ENCODE results near the gene CORIN.

CORIN gene

DNA sequence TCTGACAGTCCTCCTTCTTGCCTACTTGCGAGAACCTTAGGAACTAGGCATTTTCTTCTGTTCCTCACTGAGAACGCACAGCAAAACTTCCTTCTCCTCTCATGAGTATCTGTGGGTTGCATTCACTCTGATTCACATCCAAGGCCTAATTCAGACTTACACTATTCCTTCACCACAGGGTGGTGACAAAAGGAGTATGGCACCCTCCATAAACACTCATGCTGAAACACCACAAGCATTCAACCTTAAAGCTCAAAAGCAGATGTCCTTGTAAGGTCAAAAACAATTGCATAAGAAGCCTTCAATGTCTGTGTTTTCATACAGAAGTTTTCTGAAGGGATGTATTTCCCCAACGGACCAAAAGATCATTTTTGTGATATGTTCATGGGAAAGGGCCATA lies 147.3 kb downstream of the CORIN start:
- DNase-seq (ENCODE audit: low spot score) = no peak

DNA sequence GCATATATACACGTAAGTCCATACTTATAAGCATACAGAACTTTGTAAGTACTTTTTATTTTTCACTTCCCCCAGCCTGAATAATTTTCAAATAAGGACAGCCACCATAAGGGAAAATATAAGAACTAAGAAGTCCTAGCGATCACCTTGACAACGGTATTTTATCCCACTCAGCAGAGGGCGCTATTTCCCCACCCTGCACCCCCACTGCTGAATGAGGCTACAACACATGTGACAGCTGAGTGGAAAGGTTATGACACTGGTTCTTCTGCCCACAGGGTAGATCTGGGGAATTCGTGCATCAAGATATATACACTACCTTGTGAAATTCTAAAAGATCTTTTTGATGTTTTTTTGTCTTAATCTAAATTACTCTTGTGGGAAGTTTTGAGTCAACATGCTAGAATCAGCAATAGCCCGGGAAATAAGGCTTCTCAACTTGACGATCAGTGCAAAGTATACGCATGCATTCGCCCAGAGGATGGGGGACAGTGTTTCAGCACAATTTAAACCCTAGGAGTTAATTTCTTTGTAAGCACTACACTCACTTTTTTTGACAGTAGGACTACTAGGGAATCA lies 151.5 kb downstream of the CORIN start:
- peak; percentile 56 for DNase-seq (ENCODE audit: low spot score)

DNA sequence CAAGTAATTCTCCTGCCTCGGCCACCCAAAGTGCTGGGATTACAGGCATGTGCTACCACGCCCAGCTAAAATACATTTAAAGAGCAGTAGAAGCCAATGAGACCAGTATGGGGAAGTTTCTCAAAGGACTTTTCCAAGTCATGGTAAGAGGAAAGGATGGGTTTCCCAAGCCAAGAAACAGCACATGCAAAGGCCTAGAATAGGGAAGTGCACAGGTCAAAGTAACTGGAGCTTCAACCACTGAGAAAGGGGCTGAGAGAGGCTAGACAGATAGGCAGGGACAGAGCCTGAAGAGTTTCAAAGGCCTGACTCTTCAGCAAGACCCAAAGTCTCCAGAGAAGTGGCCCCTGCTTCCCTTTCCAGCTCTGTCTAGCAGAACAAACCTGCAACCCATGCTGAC lies 162.1 kb downstream of the CORIN start:
- DNase-seq (ENCODE audit: low spot score) = no peak

DNA sequence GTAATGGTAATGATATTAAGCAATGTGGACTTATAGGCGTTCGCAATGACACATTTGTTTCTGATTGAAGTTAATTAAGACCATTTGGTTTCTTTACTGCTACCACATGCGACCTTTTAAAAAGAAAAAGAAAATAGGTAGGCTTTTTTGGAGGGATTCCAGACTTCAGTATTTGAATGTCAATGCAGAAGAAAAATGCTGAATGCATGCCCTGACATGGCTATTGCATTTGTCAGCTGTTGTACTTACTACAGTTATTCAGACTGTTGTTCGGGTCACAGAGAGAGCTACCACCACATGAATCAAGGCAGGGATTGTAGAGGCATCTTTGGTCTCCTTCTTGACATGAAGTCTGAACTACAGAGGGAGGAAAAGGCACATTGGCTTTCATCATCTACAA lies 163.7 kb downstream of the CORIN start:
- DNase-seq (ENCODE audit: low spot score) = no peak

- DNase-seq (ENCODE audit: low spot score) = no peak
Observed at GRCh38 chr4:47672696-47673095, 165.2 kb downstream of the CORIN start.

- no peak for DNase-seq (ENCODE audit: low spot score)
Observed at GRCh38 chr4:47669946-47670345, 167.9 kb downstream of the CORIN start.

DNA sequence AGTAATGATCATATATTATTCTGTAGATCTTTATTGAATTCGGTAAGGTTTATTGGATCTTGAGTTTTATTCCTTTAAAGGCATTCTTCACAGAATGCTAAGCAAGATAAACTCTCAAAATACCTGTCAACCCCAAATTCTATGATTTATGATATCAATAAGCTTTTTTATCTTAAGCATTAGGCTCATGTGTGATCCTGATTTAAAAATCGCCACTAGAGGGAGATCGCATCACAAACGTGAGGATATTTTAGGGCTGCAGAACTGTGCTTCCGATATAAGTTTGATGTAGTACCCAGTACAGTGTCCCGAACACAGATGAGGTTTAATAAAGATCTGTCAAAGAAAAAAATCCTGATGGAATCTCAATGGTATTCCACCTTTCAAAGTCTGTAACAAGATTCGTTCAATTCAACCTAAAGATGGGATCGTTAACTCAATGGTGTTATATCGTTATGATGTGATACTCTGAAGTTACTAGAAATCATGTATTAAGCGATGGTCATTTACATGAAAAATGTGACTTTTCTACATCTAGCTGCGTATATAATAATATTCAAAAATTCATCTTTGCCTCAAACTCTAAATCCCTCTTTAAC lies 169.0 kb downstream of the CORIN start:
- DNase-seq (ENCODE audit: low spot score) = peak; percentile 26

GRCh38 chr4:47668256-47668655 lies 169.6 kb downstream of the CORIN start:
- DNase-seq (ENCODE audit: low spot score) = no peak

GRCh38 chr4:47667552-47667951 lies 170.3 kb downstream of the CORIN start:
- DNase-seq (ENCODE audit: low spot score) = no peak

- no peak for DNase-seq (ENCODE audit: low spot score)
Observed at GRCh38 chr4:47664051-47664826, 173.6 kb downstream of the CORIN start.

DNA sequence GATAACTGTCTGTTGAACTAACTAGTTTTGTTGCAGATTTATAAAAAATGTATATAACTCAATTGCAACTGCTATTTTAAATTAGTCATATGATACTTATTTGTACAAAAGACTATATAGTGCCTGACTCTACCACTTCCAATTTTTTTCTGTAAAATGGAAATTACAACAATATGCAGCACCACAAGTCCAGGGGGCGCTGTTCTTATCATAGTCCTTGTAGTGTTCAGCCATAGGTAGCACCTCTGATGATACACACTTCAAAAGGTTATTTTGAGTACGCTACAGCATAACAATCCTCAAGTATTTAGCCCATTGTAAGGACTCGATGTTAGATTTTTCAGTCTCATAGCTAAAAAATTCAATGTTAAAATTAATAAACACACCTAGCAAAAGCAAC lies 174.9 kb downstream of the CORIN start:
- no peak for DNase-seq (ENCODE audit: low spot score)

- no peak for DNase-seq (ENCODE audit: low spot score)
Observed at GRCh38 chr4:47661741-47662140, 176.1 kb downstream of the CORIN start.

GRCh38 chr4:47659342-47659741 lies 178.5 kb downstream of the CORIN start:
- DNase-seq (ENCODE audit: low spot score) = no peak

DNA sequence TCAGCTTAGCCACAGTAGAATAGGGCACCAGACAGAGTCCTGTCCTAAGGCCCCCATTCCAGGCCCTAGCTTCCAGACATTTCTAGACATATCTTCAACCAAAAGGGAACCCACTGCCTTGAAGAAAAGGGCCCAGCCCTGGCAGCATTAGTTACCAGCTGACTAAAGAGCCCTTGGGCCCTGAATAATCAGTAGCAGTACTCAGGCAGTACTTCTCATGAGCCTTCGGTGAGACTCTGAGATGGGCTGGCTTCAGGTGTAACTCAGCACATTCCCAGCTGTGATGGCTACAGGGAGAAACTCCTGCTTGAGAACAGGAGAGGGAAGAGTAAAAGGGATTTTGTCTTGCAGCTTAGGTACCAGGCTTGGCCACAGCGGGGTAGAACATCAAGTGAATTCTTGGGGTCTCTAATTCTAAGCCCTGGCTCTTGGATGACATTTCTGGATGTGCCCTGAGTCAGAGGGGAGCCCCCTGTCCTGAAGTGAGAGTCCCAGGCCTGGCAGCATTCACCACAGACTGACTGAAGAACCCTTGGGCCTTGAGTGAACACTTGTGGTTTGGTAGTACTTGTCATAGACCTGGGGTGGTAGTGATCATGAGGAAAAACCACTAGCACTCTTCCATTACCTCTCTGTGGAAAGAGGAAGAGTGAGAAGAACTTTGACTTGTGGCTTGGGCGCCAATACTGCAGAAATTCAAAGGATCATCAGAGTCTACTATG lies 182.7 kb downstream of the CORIN start:
- no peak for DNase-seq (ENCODE audit: low spot score)

DNA sequence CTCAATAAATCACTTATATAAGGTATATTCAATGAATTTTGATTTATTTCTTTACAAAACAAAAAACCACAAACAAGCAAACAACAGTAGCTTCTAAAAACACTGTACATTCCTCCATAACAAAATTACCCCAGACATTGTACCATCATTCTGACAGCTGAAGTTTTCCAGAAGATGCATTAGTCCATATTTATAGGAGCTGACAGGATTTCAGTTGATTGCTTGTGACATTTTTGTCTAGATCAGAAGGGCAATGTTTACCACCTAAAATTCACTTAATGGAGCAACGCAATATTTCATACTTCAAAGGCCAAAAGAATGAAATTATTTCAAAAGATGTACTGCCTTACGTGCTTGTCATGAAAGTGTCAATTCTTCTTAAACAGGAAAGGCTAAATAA lies 185.8 kb downstream of the CORIN start:
- no peak for DNase-seq (ENCODE audit: low spot score)

DNA sequence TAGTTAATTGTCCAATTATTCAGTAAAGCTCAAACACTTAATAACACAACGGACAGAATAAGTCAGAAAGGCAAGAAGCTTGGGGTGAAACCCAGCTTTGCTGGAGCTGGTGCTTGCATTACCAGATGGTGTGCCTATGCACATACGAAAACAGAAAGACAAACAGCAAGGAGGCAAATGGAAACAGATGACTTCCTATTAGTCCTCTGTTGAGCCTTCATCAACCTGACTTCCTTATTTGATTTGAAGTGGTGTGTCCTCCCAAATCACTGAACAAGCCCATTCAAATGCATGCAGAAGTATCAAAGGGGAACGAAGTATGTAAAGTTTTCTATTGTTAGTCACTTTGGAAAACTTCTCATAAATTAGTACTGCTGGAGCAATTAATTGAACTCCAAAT lies 186.6 kb downstream of the CORIN start:
- DNase-seq (ENCODE audit: low spot score) = no peak

- DNase-seq (ENCODE audit: low spot score) = peak; percentile 4
Observed at GRCh38 chr4:47650584-47651130, 187.2 kb downstream of the CORIN start.

DNA sequence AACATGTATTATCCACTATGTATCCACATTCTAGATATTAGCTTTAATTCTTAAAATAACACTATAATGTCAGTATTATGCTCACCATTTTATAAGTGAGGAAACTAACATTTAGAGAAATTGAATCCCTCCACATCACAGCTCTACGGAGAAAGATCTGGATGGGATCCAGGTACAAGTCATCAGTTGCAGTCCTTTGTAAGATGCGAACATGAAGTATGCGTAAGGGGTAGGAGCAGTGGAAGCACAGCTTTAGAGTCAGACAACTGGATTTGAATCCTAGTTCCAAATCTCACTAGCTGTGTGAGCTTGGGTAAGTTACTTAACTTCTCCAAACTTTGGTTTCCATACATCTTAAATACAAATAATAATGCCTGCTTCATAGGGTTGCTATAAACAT lies 190.3 kb downstream of the CORIN start:
- no peak for DNase-seq (ENCODE audit: low spot score)

GRCh38 chr4:47647029-47647428 lies 190.8 kb downstream of the CORIN start:
- DNase-seq (ENCODE audit: low spot score) = no peak

DNA sequence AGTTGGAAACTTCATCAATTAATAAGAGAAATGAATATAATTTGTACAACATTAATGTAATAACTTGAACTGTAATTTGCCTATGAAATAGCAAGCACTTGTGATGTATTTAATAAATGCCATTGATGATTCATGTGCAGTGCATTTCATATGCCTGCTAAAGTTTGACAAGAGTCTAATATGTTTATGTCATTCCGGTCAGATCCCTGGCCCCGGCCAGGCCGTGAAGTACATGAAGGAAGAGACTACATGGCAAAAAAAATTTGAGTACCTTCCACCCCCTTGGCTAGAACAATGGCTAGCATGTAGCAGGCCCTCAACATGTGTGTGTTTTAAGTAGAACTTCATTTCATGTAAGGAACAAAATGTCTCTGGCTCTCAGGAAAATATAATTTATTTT lies 191.5 kb downstream of the CORIN start:
- no peak for DNase-seq (ENCODE audit: low spot score)

DNA sequence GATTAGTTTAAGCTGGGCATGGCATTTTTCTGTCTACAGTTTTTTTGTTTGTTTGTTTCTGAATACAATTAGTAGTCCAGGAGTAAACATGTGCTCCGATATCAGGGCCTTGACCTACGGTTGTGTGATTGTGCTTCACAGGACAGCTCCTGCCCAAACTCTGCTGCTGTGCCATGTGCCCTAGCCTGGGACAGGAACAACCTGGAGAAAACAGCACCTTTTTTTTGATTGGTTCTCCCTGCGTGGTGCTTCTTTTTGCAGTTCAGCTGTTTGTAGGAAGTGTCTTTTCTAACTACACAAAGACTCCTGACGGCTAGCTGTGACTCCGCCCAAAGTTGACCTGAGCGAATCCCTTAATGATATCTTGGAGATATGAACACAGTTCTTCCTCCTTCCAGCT lies 194.0 kb downstream of the CORIN start:
- DNase-seq (ENCODE audit: low spot score) = no peak

DNA sequence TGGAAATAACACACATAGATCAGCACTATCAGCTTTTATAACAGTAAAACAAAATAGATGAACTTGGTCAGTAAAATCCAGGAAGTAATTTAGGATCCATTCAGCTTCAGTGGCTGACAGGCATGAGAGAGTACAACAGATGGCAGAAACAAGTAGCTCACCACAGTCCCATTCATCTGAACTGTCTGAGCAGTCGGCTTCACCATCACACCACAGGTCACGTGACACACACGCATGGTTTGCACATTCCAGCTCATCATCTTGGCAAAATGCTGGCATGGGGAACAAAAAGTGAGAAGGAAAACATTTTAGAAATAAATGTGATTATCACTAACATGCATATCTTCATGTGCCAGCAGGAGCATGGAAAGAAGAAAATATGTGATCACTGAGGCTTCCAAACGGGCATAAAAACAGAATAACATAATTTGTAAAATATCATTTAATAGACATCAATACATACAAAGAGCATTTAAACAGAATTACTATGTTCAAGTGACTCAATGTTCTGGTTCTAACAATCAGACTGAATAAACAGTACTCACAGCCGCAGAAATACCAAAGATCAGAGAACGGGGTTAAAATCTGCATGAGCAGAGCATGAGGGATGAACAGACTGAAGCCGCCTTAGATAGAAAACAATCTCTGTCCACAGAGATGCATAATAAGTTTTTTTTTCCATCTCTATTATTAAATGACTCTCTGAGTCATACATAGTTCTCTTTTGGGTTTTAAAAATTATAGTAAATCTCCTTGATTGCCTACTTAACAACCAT lies 194.7 kb downstream of the CORIN start:
- DNase-seq (ENCODE audit: low spot score) = no peak
